Measurements from ENCODE around the gene SIM1.

DNA sequence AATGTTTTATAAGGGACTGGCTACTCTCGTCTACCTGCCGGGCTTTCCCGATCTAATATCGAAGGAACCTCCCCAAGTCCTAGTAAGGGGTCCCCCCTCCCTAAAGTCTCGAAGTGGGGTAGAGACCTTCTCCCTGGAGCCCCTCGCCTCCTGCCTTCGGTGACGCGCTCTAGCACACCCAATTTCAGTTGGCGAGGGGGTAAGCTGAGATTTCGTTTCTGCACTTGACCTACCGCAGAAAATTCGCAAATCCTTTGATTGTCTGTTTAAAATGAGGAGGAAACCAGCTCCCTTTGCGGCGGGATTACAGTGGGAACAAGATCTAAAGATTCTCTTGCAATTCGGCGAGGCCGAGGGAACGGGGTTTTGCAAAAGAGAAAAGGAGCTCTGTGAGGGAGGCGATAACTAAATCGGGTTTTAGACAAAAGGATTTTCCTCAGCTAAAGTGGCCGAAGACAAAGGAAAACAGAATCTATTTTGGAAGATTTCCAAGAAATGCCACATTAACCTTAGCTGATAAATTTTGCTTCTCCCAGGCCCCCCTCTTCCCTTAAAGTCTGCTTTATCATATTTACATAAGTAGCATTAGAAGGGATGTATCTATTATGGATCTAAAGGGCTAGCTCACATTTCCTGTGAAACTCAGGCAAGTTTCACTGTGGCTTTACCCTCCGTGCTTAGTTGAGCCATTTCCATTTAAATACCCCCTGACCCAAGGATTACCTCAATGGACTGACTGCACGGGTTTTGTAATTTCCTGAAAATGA lies 8.4 kb downstream of the SIM1 start:
- no peak for TF ChIP-seq CTCF (conservative IDR thresholded peaks at IDR 0.05; ENCODE audit: low read depth, low read length)
- TF ChIP-seq EZH2 (IDR thresholded peaks at IDR 0.05; ENCODE audit: low read length, unreplicated experiment): no peak
- TF ChIP-seq EZH2phosphoT487 (IDR thresholded peaks at IDR 0.05; ENCODE audit: borderline replicate concordance, low read length): no peak

Data from PC-3 (cell line).